ENCODE measurements around the gene ZNF22.

GRCh38 chr10:44982496-44982895 lies 18.2 kb upstream of the ZNF22 start:
- TF ChIP-seq CTCF (conservative IDR thresholded peaks at IDR 0.05 in 1 of 2, IDR thresholded peaks at IDR 0.05 in 1 of 2; ENCODE audit: extremely low read depth in 1 of 2, insufficient read depth in 1 of 2, low read depth in 1 of 2, low read length in 2 of 2), result no peak
- no peak for TF ChIP-seq EZH2 (IDR thresholded peaks at IDR 0.05; ENCODE audit: borderline replicate concordance, low read length)
